H9 (cell line): ENCODE results near the gene LONP2. TPM values are rescaled to one million over a fixed set of nuclear protein-coding genes. Genes with fewer than 3 reads are reported as not detected.

Experiments
- DNase-seq: peaks from one replicate; pipeline ENCODE4 v3.0.0-alpha.2; 2017
- H2AFZ ChIP-seq: one replicate; pipeline ENCODE4 v1.6.1; 2013; ENCODE audit warnings: mild to moderate bottlenecking, low read length, control low read depth, moderate library complexity
- H2AK5ac ChIP-seq: 2 replicates; pipeline ENCODE4 v1.6.1; 2013; ENCODE audit warnings: low read length, control low read depth, mixed read lengths; ENCODE audit not compliant: insufficient read length
- H2BK120ac ChIP-seq: one replicate; pipeline ENCODE4 v1.6.1; 2013; ENCODE audit warnings: low read depth, mild to moderate bottlenecking, low read length, control low read depth, inconsistent platforms; ENCODE audit not compliant: poor library complexity, severe bottlenecking
- H2BK12ac ChIP-seq: 2 replicates; pipeline ENCODE4 v1.6.1; 2013; ENCODE audit warnings: low read length, control low read depth, mixed read lengths, low read depth; ENCODE audit not compliant: insufficient read length
- H2BK15ac ChIP-seq: 2 replicates; pipeline ENCODE4 v1.6.1; 2013; ENCODE audit warnings: low read depth, low read length, control low read depth
- H2BK20ac ChIP-seq: one replicate; pipeline ENCODE4 v1.6.1; 2013; ENCODE audit warnings: low read depth, mild to moderate bottlenecking, low read length, control low read depth, inconsistent platforms; ENCODE audit not compliant: poor library complexity, severe bottlenecking
- H2BK5ac ChIP-seq: 2 replicates; pipeline ENCODE4 v1.6.1; 2013; ENCODE audit warnings: low read length, control low read depth, mixed read lengths; ENCODE audit not compliant: insufficient read length
- H3K14ac ChIP-seq: 2 replicates; pipeline ENCODE4 v1.6.1; 2013; ENCODE audit warnings: low read length, control low read depth; ENCODE audit not compliant: insufficient read depth
- H3K18ac ChIP-seq: 2 replicates; pipeline ENCODE4 v1.6.1; 2013; ENCODE audit warnings: low read depth, mild to moderate bottlenecking, mixed read lengths, low read length, control low read depth; ENCODE audit not compliant: insufficient read length
- H3K23ac ChIP-seq: 2 replicates; pipeline ENCODE4 v1.6.1; 2013; ENCODE audit warnings: low read length, control low read depth, mixed read lengths, low read depth; ENCODE audit not compliant: insufficient read length
- H3K23me2 ChIP-seq: 2 replicates; pipeline ENCODE4 v1.6.1; 2013; ENCODE audit warnings: low read depth, mild to moderate bottlenecking, mixed read lengths, low read length, control low read depth; ENCODE audit not compliant: insufficient read length, poor library complexity, severe bottlenecking
- H3K27ac ChIP-seq: 2 replicates; pipeline ENCODE4 v1.5.1; 2013; ENCODE audit warnings: low read length, control low read depth, mixed read lengths, low read depth; ENCODE audit not compliant: insufficient read length
- H3K27me3 ChIP-seq: 2 replicates; pipeline ENCODE4 v1.6.1; 2013; ENCODE audit warnings: low read length, control low read depth, inconsistent platforms; ENCODE audit not compliant: insufficient read depth
- H3K4ac ChIP-seq: 2 replicates; pipeline ENCODE4 v1.6.1; 2013; ENCODE audit warnings: low read depth, mild to moderate bottlenecking, control low read depth, inconsistent platforms, low read length, moderate library complexity
- H3K4me1 ChIP-seq: 2 replicates; pipeline ENCODE4 v1.6.1; 2013; ENCODE audit warnings: low read length, control low read depth, inconsistent platforms; ENCODE audit not compliant: insufficient read depth
- H3K4me2 ChIP-seq: 2 replicates; pipeline ENCODE4 v1.6.1; 2013; ENCODE audit warnings: low read length, control low read depth, mixed read lengths; ENCODE audit not compliant: insufficient read length, insufficient read depth
- H3K56ac ChIP-seq: 2 replicates; pipeline ENCODE4 v1.6.1; 2013; ENCODE audit warnings: low read depth, mild to moderate bottlenecking, mixed read lengths, low read length, control low read depth; ENCODE audit not compliant: insufficient read length
- H3K79me1 ChIP-seq: 2 replicates; pipeline ENCODE4 v1.6.1; 2013; ENCODE audit warnings: low read depth, mild to moderate bottlenecking, moderate library complexity, low read length, control low read depth, inconsistent platforms; ENCODE audit not compliant: insufficient read depth, poor library complexity, severe bottlenecking
- H3K79me2 ChIP-seq: 2 replicates; pipeline ENCODE4 v1.6.1; 2013; ENCODE audit warnings: low read length, control low read depth, inconsistent platforms; ENCODE audit not compliant: insufficient read depth
- H3K9ac ChIP-seq: 2 replicates; pipeline ENCODE4 v1.6.1; 2013; ENCODE audit warnings: low read length, control low read depth, mixed read lengths; ENCODE audit not compliant: insufficient read length; ENCODE audit errors: extremely low read depth
- H3K9me3 ChIP-seq: one replicate; pipeline ENCODE4 v1.6.1; 2013; ENCODE audit warnings: low read depth, low read length, inconsistent platforms; ENCODE audit not compliant: control insufficient read depth
- H3T11ph ChIP-seq: one replicate; pipeline ENCODE4 v1.6.1; 2013; ENCODE audit warnings: mild to moderate bottlenecking, low read length, control low read depth, inconsistent platforms
- H4K20me1 ChIP-seq: one replicate; pipeline ENCODE4 v1.6.1; 2013; ENCODE audit not compliant: control insufficient read depth, insufficient read length, insufficient read depth
- H4K5ac ChIP-seq: 2 replicates; pipeline ENCODE4 v1.6.1; 2013; ENCODE audit warnings: low read depth, mild to moderate bottlenecking, mixed read lengths, low read length, control low read depth; ENCODE audit not compliant: insufficient read length
- H4K8ac ChIP-seq: replicated peaks from 2 replicates; pipeline ENCODE4 v1.6.1; 2013; ENCODE audit warnings: low read length, control low read depth, mixed read lengths, low read depth; ENCODE audit not compliant: insufficient read length
- H4K91ac ChIP-seq: 2 replicates; pipeline ENCODE4 v1.6.1; 2013; ENCODE audit warnings: low read depth, mild to moderate bottlenecking, moderate library complexity, mixed read lengths, low read length, control low read depth; ENCODE audit not compliant: insufficient read length
- H3K27ac Mint-ChIP-seq, 3 experiments: 2 replicates in 2 of 3; 3 replicates in 1 of 3; pipeline ENCODE4 v1.8.0; 2020 to 2021; ENCODE audit warnings: mixed read lengths in 3 of 3, mild to moderate bottlenecking in 1 of 3, moderate library complexity in 1 of 3
- H3K27me3 Mint-ChIP-seq: 2 replicates; pipeline ENCODE4 v1.8.0; 2021; ENCODE audit warnings: low read depth, mild to moderate bottlenecking, moderate library complexity, mixed read lengths
- H3K36me3 Mint-ChIP-seq, 3 experiments: 2 replicates in 2 of 3; 3 replicates in 1 of 3; pipeline ENCODE4 v1.8.0; 2020 to 2021; ENCODE audit warnings: low read depth in 3 of 3, mixed read lengths in 3 of 3; ENCODE audit not compliant: insufficient read depth in 1 of 3
- H3K4me1 Mint-ChIP-seq, 2 experiments: 2 replicates each; pipeline ENCODE4 v1.8.0; 2020; ENCODE audit warnings: mixed read lengths in 2 of 2
- H3K4me3 Mint-ChIP-seq, 2 experiments: 2 replicates in 1 of 2; 3 replicates in 1 of 2; pipeline ENCODE4 v1.8.0; 2020 to 2021; ENCODE audit warnings: mild to moderate bottlenecking in 2 of 2, mixed read lengths in 2 of 2, moderate library complexity in 1 of 2
- H3K9me3 Mint-ChIP-seq, 2 experiments: 2 replicates in 1 of 2; 3 replicates in 1 of 2; pipeline ENCODE4 v1.8.0; 2020; ENCODE audit warnings: mild to moderate bottlenecking in 2 of 2, mixed read lengths in 2 of 2, moderate library complexity in 1 of 2
- CTCF ChIP-seq: fragments of 200-600 bp; sonication (generic); conservative IDR thresholded peaks from 3 replicates; pipeline ENCODE4 v1.8.0; 2021; ENCODE audit warnings: antibody characterized with exemption, mild to moderate bottlenecking
- WGBS: extraction: QIAGEN DNeasy Blood & Tissue Kit; methylation state at CpG from one replicate; pipeline ENCODE4 v1.1.7; 2013; ENCODE audit warnings: missing lambda C conversion rate, low lambda C conversion rate, mixed read lengths; ENCODE audit not compliant: insufficient read length; ENCODE audit errors: extremely low coverage; 5-methylcytosine and 5-hydroxymethylcytosine counted together
- total RNA-seq: library from RNA; stranded (reverse); gene quantifications from 2 replicates; pipeline ENCODE4 v1.2.1, GENCODE V29; 2021

Gene LONP2
- total RNA-seq, 1 experiment from 2014 or later = 27.8 TPM

DNA sequence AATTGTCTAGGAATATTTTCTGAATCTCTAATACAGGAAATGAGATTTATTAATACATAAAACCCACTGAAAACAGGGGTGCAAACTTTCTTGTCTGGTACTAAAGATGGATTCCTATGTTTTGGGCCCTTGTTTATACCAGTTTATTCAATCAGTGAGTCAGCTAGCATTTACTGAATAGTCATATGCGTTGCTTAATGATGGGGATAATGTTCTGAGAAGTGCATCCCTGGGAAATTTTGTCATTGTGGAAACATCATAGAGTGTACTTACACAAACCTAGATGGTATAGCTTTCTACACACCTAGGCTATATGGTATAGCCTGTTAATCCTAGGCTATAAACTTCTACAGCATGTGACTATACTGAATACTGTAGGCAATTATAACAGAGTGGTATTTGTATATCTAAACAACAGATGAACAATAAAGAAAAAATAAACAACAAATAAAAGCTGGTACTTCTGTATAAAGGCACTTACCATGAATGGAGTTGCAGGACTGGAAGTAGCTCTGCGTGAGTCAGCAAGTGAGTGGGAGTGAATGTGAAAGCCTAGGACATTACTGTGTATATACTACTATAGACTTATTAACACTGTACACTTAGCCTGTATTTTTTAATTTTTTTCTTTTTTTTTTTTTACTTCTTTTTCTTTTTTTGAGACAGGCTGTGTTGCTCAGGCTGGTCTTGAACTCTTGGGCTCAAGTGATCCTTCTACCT is 77.4 kb downstream of the LONP2 start:
- TF ChIP-seq CTCF = no peak
- Histone ChIP-seq H3K56ac (no peak overlapping the region), H3K79me2 (no peaks in the 10 kb centered on the region), H3K9me3 (no peaks in the 10 kb centered on the region), H3K23ac (no peak overlapping the region), H4K20me1 (no peaks in the 10 kb centered on the region), H3K27me3 (no peaks in the 10 kb centered on the region), H2BK5ac (no peak overlapping the region), H2AK5ac (no peak overlapping the region), H3K18ac (no peak overlapping the region), H3T11ph (no peak overlapping the region), H2BK15ac (no peak overlapping the region), H3K79me1 (no peaks in the 10 kb centered on the region), H2BK12ac (no peak overlapping the region), H3K14ac (no peak overlapping the region), H2BK120ac (no peak overlapping the region), H4K91ac (no peak overlapping the region), H3K23me2 (no peaks in the 10 kb centered on the region), H3K4ac (no peak overlapping the region), H3K4me2 (no peak overlapping the region), H3K9ac (no peak overlapping the region), H4K8ac (no peak overlapping the region), H3K4me1 (peaks cover 3% of the 10 kb centered on the region; the same call in 1 of the 2 replicates), H2AFZ (no peak overlapping the region), H4K5ac (no peak overlapping the region), H3K27ac (no peak overlapping the region), H2BK20ac (no peak overlapping the region)
- no peak overlapping the region for H3K27ac Mint-ChIP-seq
- no peak overlapping the region for H3K4me3 Mint-ChIP-seq
- no peaks in the 10 kb centered on the region for H3K9me3 Mint-ChIP-seq
- H3K36me3 Mint-ChIP-seq = peaks cover 0 to 3% (median 2%) of the 10 kb centered on the region in 3 experiments; a peak in 3 of 7 replicates
- no peak for DNase-seq
- peaks cover 3 to 18% of the 10 kb centered on the region in 2 experiments; a peak in 2 of 4 replicates for H3K4me1 Mint-ChIP-seq
- H3K27me3 Mint-ChIP-seq = no peaks in the 10 kb centered on the region
- WGBS = no CpG with 5 or more reads among the region's 2 CpGs
